Stimulated activated CD4-positive, alpha-beta T cell treated with anti-CD3 and anti-CD28 coated beads, Interleukin-15, amount 100 ng/mL, for 24 hours (primary cell): Measurements from ENCODE around the gene SERTM2.

Experiments used
- DNase-seq: peaks from one replicate; pipeline ENCODE4 v3.0.0-alpha.2; 2020

Gene SERTM2

DNA sequence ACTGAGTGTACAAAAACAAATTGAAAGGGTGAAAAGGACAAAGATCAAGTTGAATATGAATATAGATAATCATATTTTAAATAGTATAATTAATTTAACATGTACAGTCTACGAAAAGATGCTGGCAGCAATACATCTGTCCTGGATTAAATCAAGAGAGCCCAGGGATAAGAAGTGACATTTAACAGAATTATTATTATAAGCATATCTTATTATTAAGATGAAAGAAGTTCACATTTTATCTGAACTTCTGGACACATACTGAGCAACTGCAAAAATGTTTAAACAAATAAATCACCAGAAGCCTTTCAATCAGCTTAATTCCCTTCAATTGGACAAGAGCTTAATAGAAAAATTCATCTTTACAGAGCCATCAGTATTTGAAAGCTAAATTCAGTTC is 50.4 kb downstream of the SERTM2 start:
- DNase-seq = no peak

- no peak for DNase-seq
Measured at GRCh38 chrX:111567542-111568255, 56.3 kb downstream of the SERTM2 start.

DNA sequence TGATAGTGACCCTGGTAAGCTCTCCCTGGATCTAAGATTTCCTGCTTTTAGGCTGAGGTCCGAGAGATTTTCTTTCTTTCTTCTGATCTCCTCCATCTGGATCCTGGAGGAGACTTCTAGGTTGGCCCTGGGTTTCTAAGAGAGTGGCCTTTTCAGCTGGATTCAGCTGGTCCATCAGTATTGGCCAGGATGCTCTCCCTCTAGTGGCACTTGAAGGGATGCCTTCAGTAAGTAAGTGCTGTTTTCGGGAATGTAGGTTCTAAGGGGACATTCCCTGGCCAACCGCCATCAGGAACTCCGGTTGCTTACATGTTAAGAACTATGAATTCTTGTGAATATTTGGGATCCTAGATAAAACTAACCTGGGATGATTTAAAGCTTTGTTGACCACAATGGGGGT is 56.9 kb downstream of the SERTM2 start:
- DNase-seq = no peak

DNA sequence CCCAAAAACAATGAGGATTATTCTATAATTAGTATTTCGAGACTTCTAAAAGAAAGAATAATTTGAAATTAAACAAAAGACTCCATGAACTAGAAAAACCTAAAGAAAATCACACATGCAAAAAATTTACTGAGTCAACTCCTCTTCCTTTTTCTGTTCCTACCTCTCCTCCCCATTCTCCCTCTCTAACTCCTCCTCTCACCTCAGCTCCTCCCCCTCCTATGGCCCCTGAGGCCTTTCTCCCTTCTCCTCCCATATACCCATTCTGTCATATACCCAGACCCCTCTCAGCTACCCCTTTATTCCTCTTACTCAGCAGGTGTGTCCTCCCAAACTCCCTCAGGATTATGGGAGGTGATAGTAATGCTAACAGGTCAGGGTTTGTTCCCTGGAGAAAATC is 57.4 kb downstream of the SERTM2 start:
- no peak for DNase-seq
